Endothelial cell of hepatic sinusoid (primary cell): ENCODE results near the gene ASIC1.
"Not testable (repeated sequence)": the region's sequence is repeated elsewhere in the genome, so short reads cannot be mapped to it uniquely, and the experiment has no call there.

Experiments used
- in situ Hi-C: cut with HindIII; loops from 2 replicates; pipeline ENCODE4 v1.10.0; 2017; ENCODE audit warnings: low sequenced_read_pairs

Gene ASIC1

DNA sequence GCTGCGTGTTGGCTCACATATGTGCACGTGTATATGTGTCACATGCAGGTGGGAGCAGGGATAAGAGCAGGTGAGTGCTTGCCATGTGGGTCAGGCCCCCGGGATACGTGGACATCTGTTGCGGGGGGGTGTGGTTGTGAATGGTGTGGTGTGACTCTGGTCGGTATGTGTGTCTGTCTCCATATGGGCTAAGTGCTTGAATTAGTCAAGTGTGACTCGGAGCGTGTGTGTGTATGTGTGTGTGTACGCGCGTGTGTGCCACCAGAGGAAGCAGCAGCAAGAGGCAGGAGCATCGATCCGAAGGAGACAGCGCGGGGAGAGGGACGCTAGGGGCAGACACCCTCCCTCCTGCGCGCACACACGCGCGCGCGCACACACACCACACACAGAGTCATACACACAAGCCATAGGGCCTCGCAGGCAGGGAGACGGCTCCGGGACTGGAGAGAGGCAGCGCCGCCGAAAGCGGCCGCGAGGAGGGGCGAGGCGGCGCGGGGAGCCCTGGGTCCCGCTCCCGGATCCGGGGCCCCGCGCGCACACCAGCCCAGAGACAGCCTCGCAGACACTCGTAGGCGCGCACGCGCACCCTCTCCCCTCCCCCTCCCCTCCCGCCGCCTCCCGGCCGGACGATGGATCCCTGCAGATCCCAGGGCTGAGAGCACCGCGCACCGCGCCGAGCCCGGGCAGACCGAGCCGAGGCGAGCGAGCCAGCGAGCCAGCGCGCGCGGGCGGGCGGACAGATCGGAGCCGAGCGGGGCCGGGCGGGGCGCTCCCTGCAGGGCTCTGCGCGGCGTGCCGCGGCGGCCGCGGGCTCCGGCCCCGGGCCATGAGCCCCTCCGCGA lies at the start of gene ASIC1:
Gene ASIC1, plus strand, starts transcription at position 597 of the 842 bp plus-strand sequence. CDS start 1,171 bp downstream, outside the sequence.
- in situ Hi-C loops: no loop called here

DNA sequence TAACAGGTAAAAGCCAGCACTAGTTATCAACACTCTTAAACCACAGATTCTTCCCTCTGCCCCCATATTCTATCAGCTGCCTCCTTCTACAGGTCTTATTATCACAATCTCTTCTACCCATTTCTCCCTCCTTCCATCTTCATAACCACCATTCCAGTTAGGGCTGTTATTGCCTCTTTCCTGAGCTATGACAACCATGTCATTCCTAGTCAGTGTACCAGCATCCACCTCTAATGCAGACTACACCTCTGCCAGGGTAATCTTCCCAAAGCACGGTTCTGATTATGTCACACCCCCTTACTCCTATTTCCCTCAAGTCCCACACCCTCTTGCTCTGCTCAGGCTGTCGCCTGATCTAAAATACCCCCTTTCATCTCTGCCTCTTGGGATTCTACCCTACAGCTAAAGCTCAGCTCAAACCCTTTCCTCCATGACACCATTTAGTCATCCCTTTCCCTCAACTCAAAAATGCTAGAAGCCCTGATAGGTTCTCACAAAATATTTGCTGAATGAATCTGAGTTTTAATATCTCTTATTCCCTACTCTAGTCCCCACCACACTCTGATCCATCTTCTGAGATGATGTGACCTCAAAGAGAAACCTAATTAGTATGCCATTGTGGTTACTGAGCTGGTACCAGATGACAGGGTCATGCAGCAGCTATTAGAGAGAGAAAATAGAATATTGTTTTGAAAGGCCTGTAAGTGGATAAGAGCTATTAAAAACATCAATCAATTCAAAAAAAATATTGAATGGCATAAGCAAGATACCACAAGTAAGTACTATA lies 43.8 kb upstream of the ASIC1 start:
- in situ Hi-C loops: no loop called here

DNA sequence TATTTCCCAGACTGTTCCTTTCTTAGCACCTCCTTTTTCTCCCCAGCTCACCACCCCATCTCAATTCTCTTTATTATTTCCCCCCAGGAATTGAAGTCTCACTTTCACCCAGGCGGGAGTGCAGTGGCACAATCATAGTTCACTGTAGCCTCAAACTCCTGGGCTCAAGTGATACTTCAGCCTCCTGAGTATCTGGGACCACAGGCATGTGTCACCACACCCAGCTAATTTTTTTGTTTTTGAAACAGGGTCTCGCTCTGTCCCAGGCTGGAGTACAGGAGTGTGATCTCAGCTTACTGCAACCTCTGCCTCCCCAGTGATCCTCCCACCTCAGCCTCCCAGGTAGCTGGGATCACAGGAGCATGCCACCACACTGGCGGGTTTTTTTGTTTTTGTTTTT lies 43.1 kb upstream of the ASIC1 start:
- in situ Hi-C loops: no loop called here

DNA sequence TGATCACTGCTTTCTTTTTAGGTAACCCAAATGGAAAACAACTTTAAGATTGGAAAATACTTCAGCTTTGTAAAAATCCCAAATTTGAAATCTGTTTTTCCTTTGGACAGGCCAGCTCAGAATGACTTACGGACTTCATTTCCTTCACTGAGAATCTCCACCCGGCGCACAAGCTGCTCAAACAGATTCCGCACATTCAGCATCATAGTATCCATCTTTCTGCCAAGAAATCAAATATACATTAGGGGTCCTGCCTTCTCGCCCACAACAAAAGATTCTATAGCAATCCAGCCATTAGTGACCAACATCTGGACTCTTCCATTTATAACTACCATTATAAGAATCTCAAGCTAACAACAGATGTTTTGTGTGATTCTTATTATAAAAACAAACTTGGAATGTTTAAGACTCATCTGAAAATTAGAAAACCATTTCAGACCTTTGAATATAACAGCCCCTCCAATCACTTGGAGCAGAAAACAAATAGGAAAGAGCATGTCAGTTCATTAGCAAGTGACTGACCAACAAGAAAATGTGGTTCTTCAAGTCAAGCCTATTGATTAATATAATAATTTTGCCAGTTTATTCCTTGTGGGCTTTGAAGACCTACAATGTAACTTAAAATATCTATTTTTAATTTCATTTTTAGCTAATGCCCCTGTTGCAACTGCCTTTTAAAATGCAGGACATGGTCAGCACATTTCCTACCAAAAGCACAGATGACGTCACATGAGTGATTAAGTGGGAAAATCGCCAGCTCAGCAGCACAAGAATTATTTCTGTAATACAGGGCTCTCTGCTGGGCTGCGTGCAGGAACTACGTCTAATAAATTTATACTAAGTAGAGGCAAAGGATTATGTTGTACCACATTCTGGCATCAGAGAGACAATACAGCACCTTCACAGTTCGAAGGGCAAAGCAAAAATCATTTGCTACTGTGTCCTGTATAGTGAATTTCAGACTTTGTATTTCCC lies 40.6 kb upstream of the ASIC1 start:
- in situ Hi-C loops: no loop called here

DNA sequence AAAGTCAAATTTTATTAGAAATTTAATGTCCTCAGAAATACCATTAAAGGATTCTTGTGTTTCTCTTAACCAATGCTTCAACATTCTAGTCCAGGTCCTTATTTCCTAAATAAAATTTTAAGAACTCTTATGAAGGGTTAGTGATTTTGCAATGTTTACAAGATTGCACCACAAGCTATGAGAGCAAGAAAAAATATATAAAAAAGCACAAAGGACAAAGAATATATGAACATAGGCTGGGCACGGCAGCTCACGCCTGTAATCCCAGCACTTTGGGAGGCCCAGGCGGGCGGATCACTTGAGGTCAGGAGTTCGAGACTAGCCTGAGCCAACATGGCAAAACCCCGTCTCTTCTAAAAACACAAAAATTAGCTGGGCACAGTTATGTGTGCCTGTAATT lies 39.8 kb upstream of the ASIC1 start:
- in situ Hi-C loops: no loop called here

DNA sequence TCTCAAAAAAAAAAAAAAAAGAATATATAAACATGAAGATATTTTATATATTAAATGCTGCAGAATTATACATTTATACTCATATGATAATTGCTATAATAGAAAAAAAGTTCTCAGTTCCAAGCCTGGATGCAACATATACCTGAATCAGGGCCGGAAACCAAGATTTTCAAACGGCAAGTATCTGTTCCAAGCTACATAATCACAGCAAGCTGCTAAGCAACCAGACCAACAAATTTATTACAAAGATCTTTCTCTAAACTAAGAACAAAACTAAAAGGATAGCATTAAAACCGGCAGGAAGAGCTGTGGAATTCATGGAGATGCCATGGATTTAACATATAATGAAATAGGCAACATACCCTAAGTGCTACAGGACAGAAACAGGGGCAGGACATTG lies 39.2 kb upstream of the ASIC1 start:
- in situ Hi-C loops: no loop called here

DNA sequence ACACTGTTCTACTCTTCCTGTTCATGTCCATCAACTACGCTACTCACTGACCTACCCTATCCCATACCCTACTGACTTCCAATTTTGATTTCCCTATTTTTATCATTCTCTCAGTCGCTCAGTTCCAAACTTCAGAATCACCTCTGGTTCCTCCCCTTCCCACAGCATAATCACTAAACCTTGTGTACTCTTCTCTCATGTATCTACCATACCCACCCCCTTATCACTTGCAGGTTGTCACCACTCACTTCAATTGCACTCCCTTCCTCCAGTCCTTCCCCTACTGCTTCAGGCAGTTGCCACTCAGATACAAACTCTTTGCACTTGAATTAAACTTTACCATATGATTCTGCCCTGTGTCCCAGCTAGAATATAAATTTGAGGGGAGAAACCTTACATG lies 38.4 kb upstream of the ASIC1 start:
- in situ Hi-C loops: no loop called here

DNA sequence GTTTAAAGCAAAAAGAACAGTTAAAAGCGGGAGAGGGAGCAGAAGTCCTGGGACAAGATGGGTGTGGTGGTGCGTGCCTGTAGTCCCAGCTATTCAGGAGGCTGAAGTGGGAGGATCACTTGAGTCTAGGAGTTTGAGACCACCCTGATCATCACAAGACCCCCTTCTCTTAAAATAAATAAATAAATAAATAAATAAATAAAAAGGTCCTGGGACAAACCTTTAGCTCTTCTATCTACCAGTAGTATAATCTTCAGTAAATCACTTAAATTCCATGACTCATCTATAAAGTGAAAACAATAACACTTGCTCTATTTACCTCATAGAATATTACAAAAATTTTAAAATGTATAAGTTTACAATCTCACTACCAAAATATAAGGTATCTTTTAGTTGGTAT lies 37.9 kb upstream of the ASIC1 start:
- in situ Hi-C loops: no loop called here

DNA sequence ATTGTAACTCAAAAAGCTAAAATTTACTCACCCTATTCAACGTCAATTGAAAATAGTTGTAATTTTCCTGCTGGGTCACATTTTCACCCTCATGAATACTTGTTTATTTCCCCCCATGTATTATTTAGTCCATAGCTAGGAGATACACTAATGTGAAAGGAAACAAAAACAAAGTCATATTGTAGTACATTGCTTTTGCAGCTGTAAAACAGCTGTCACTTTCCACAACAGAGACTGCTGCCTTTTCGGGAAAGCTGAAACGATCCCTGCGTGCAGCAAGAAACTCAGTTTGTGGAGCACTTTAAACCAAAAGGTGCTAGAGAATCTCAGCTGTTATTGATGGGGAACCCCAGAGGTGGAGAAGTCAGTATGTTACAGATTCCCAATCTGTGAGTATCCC lies 36.4 kb upstream of the ASIC1 start:
- in situ Hi-C loops: no loop called here

- in situ Hi-C loops: no loop called here
These were observed 34.5 kb upstream of the ASIC1 start for GRCh38 chr12:50022903-50023302.

GRCh38 chr12:50024227-50024626 lies 33.2 kb upstream of the ASIC1 start:
- in situ Hi-C loops: no loop called here

- in situ Hi-C loops: no loop called here
These were observed 32.6 kb upstream of the ASIC1 start for GRCh38 chr12:50024805-50025186.

- in situ Hi-C loops: no loop called here
These were observed 32.0 kb upstream of the ASIC1 start, which contains the start of gene RACGAP1 for GRCh38 chr12:50025187-50026059. TSS of gene RACGAP1 (minus strand) at chr12:50025494. CDS start at chr12:50016715, 8,779 bp downstream.

DNA sequence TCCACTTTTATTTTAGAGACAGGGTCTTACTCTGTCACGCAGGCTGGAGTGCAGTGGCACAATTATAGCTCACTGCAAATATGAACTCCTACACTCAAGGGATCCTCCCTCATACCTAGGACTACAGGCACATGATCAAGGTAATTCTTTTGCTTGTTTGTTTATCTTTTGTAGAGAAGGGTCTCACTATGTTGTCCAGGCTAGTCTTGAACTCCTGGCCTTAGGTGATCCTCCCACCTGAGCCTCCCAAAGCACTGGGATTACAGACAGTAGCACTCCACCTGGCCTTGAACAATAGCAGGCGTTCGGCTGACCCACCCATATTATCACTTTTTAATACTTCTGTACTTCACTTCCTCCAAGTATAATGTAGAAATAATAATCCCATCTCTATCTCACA lies 30.7 kb upstream of the ASIC1 start:
- in situ Hi-C loops: no loop called here

DNA sequence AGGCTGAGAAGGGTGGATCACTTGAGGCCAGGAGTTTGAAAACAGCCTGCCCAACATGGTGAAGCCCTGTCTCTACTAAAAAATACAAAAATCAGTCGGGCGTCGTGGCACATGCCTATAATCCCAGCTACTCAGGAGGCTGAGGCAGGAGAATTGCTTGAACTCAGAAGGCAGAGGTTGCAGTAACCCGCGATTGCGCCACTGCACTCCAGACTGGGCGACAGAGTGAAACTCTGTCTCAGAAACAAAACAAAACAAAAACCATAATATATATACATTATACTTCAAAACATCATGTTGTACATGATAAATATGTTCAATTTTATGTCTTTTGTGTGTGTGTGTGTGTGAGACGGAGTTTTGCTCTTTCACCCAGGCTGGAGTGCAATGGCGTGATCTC lies 26.9 kb upstream of the ASIC1 start:
- in situ Hi-C loops: not testable (repeated sequence)

- in situ Hi-C loops: no loop called here
These were observed 24.9 kb upstream of the ASIC1 start for GRCh38 chr12:50032515-50032853.

DNA sequence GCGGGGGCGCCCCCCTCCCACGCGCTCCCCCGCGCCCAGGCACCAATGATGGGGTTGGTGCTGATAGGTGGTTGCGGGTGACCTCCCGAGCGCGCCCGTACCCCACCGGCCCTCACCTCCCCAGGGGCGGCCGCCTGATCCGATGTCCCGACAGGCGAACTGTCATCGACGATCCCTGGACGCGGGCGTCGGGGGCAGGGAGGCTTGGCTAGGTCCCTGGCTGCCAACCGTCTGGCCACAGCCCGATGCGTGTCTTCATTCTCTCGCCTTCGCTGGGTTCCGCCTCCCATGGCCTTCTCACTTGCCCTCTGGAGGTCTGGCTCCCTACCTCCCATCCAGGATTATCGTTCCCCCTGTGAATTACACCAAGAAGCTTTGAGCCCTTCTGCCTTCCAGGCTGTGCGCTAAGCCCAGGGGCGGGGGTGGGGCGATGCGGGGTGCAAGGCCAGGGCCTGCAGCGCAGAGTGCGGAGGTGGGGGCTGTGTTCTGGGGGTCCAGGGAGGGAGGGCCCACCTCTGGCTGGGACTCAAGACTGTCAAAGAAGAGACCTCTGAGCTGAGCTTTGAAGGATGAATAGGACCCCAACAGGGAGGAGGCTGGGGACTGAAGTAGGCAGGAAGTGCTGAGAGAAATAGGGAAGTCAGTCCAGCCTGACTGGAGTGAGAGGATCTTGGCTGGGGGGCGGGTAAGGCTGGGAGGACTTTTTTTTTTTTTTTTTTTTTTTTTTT lies 24.4 kb upstream of the ASIC1 start:
- in situ Hi-C loops: no loop called here

- in situ Hi-C loops: no loop called here
These were observed 19.1 kb upstream of the ASIC1 start for GRCh38 chr12:50038336-50038735.

- in situ Hi-C loops: no loop called here
These were observed 18.1 kb upstream of the ASIC1 start for GRCh38 chr12:50039151-50039835.
